IPS-NIHi11 (cell line): ENCODE data around the gene SLC6A2.

ENCODE experiments used
- DNase-seq: peaks from one replicate; pipeline ENCODE4 v3.0.0; 2012; ENCODE audit warnings: mixed read lengths, low spot score

SLC6A2 gene

DNA sequence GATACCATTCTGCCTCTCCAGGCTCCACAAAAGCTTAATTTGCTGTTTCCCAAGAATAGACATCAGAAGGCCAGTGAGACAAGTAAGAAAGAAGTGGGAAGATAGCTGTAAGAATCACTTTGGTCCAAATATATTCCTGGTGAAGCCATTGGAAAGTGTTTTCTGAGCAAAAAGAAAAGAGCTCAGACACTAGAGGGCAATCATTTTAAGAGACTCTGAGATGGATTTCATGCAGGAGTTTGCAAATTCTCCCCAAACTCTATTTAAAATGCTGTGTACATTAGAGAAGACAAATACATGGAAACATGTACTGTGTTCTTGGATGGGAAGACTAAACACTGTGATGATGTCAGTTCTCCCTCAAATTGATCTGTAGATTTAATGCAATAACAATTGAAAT lies 8.0 kb upstream of the SLC6A2 start:
- no peak for DNase-seq

DNA sequence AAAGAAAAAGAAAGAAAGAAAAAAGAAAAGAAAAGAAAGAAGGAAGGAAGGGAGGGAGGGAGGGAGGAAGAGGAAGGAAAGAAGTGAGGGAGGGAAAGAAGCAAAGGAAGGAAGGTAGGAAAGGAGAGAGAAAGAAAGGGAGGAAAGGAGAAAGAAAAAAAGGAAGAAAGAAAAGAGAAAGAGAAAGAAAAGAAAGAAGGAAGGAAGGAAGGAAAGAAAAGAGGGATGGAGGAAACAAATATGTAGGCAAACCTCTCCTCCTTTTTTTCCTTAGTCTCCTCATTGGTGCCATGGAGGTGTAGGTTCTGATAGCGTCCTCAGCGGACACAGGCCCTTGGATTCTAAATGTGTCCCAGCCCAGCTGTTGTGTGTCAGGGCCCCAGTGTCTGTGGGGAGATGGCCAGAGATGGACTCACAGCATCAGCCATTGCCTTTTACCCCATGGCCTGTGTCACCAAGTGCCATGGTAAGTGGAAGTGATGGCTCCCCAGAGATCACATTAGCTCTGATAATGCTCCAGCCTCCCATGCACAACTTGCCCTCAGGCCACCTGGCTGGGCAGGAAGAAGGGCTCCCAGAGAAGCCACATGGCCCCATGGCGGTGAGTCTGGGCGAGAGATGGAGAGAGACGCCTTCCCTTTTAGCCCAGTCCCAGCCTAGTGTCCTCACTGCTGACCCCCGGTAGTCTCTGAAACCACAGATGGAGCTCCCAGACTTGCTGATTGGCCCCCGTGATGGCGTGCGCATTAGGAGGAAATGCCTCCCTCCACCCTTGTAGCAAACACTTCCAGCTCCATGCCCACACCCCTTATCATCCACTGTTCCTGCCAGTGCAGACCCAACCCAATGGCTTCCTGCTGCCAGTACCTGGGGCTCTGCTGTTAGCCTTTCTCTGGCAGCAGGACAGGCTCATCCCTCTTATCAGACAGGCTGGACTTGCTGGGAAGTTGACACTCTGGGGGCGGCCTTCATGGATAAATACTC lies 3.7 kb upstream of the SLC6A2 start:
- DNase-seq = no peak

DNA sequence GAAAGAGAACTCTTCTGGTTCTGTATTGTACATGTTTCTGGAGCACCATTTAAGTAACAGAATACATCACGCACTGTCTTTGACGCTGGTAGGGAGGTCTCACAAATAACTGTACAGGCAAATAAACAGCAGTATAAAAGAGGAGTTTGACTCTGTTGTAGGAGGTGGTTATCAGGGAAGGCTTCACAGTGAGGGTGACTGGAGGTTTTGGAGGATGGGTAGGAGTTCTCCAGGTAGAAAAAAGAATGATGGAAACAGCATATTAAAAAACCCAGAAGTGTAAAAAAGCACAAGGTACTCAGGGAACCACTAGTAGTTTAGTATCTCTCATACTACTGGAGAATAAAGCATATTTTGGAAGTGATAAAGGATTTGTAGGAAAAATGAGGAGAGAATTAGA lies 2.7 kb upstream of the SLC6A2 start:
- DNase-seq = no peak

DNA sequence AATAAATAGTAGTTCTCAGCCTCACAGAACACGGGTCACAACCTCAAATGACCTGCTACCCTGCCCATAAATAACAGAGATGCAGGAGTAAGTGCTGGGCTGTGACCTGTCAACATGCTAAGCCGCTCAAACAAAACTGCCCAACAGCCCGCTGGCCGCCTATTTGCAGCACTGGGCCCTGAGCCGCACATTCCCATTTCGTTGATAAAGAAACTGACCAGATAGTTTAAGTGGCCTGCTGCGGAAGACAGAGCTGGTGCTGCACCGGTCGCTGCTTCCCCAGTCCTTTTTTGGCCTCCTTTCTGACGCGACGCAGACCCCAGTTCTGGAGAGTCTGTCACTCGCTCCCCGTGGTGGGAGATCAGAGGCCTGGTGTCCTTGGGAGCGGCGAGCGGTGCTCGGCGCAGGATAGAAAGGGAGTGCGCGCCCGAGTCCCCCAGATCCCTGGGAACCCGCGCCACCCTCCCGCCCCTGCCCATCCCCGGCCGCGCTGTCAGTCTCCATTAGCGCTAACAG lies 349 bp upstream of the SLC6A2 start:
- no peak for DNase-seq

DNA sequence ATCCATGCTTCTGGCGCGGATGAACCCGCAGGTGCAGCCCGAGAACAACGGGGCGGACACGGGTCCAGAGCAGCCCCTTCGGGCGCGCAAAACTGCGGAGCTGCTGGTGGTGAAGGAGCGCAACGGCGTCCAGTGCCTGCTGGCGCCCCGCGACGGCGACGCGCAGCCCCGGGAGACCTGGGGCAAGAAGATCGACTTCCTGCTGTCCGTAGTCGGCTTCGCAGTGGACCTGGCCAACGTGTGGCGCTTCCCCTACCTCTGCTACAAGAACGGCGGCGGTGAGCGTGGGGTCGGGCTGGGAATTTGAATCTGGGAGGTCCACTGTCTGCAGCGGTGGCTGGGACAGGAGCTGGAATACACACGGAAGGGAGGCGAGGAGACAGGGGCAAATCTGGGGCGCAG lies 904 bp downstream of the SLC6A2 start:
- peak; percentile 41 for DNase-seq

DNA sequence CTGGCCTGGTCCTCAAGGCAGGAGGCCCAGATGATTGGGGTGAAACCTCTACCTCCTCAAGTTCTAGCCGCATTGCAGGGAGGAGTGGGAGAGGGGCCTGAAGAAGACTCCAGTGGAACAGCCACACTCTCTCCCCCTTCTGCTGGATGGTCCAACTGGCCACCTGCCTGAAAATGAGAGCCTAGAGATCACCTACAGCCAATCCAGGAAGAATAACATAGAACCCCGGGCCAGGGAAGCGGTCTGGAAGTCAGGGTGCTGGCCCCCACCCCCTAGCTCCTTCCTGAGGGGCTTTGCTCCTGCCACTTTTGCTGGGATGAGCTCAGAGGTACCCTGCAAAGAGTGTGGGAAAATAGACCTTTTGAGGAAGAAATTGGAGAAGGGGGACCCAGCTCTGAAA lies 1.8 kb downstream of the SLC6A2 start:
- no peak for DNase-seq

DNA sequence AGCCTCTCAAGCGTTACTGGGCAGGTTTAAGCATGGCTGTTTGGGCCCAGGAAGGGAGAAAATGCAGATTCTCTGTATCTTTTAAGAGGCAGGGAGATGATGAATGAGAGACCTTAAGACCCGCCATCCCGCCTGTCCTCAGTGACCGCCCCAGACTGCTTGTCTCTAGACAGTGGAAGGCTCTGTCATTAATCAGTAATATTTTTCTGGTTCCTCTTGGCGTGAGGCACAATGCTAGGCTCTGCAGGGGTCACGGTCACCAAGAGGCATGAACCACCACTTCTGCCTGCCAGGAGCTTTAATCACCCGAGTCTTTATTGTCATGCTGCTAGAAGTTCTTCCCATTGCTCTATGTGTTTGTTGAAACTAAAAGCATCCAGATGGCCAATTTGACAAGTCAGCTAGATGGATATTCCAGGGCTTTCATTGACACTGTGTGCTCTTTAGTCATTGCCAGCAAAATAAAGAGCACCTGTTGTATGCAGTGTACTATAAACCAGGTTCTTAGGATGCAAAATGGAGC lies 3.2 kb downstream of the SLC6A2 start:
- no peak for DNase-seq

DNA sequence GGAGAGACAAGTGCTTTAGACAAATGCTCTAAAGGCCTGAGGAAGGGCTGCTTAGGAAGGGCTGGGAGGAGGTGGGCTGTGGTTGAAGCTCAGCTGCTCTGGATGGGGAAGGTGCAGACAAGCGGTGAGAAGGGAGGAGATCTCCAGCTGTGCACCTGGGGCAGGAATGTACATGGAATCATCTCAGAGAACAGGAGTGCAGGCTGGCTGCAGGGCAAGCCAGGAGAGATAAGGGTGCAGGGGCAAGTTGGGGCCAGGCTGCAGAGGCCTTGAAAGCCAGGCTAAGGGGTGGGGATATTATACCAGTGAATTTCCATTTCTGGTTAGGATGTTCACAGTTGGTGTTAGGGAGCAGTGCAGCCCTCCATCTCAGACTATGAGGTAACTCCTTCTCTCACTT lies 4.2 kb downstream of the SLC6A2 start:
- no peak for DNase-seq

DNA sequence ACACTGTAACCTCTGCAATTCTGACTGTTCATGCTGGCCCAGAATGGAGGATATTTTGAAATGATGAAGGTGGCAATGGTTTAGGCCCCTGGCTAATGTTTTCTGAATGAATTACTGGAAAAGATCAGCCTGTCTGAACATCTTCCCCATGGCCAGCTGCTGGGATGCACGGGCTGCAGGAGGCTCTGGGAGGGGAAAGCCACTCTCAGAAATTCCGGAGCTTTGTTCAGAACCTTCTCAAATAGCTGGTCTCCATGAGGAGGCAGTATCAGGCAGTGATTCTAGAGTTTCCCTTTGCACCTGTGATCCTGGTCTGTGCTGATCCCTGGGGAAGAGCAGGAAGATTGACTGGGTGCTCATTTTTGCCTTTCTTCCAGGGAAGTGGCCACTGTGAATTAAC lies 5.0 kb downstream of the SLC6A2 start:
- DNase-seq = no peak

DNA sequence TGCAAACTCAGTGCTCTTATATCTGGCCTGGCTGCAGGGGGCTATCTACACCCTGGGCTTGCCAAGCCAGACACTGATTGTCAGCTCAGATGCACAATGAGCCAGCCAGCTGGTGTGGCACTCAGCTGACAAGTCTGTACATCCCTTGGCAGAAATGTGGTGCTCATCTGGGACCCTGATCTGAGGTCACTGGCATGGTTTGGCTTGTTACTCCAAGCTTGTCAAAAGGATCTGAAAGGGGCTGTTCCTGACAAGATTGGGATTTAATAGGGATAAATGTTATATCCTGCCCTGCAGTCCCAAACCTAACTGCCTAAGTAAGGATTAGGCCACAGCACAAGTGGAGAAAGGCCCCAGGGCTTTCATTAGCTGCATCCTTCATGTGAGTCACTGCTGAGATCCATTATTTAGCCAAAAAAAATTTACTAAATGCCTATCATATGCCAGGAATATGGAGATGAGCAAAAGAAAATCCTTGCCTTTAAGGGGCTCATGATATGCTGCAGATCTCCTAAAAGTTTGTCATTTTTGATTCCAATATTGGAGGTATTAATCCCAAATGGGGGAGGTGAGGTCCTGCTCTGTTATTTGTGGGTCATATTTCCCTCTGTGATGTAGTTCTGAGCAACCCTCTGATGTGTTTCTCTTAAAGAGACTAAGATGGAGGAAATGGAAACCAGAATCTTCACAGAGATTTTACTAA lies 6.3 kb downstream of the SLC6A2 start:
- DNase-seq = no peak

DNA sequence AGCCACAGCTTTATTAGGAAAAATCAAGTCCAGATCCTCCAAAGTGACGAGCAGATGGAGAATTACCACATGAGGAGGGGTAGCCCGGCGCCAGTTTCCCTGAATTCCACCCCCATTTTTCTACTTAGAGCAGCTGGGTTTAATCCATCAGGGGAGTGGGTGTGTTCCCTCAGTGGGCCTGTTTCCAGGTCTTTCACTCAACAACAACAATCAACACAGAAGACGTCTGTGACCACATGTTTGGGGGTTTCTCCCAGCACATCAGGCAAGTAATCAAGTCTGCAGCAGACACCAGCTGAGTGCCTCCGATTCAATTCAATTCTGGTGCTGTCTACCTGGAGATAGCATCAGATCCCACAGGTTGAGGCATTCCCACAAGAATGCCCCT lies 6.8 kb downstream of the SLC6A2 start:
- no peak for DNase-seq

DNA sequence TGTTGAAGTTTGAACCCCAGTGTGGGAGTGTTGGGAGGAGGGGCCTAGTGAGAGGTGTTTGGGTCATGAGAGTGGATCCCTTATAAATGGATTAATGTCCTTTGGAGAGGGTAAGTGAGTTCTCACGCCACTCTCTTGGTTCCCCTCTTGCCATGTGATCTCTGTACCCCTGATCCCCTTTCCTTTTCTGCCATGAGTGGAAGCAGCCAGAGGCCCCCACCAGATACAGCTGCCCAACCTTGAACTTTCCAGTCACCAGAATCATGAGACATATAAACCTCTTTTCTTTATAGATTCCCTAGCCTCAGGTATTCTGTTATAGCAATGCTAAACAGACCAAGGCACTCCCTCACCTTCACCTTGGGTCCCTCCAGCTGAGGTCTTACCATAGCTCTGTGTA lies 7.4 kb downstream of the SLC6A2 start:
- no peak for DNase-seq

DNA sequence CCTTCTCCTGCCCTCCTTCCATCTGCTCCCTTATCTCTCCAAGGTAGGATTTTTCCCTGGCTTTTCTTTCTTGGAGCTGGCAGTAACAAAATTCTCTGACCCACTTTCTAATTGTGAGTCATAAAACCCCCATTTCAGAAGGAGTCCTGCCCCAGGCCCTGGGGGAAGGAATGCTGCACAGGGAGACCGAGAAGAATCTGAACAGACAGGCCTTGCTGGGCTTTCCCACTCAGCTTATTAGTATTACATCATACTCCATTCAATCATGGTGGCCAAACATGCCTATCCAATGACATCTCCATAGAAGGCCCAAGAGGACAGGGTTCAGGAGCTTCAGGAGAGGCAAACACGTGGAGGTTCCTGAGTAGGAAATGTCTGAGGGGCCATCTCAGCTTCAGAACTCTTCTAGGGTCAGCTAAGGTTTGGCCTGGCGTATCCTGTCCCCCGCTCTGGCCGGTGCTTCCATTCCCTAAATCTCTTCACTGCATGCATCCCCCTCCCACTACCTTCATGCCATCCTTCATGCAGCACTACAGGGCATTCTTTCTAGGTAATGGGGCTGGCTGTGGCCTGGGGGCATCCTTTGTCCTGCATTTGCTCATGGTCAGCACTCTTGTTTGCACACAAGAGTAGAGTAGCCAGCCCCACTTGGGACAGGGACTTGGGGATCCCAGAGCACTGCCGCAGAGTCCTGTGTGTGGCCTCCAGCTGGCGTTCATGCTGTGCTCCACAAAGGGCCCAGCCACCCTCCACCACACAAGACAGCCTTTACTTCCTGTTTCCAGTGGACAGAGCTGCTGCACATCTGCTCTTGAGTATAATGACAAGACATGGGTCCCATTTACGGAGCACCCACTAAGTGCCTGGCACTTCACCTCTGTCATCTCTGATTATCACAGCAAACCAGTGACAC lies 8.2 kb downstream of the SLC6A2 start:
- no peak for DNase-seq

DNA sequence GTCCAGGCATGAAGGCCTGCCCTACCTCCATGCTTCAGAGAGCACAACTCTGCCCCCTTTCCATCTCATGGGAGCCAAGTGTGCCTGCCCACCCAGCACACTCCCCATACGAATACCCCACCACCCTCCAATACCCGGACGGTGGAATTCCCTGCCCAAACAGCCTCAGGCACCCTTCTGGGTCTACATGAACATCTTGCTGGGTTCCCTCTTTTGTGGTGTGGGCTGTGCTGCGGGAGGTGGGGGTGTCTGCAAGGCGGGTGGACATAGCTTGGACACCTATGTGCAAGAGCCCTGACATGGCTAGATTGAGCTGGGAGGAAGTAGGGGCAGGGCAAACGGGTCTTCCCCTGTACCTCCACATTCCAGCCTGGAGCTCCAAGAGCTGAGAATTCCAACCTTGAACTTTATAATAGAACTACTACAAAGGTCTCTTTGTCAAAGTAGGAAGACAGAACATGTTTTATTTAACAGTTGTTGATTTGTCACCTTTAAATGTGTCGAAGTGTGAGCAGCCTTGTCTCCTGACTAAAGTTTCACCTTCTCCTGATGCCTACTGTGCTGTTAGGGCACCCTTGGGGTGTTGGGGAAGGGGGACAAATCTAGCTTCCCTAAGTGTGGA lies 9.1 kb downstream of the SLC6A2 start:
- no peak for DNase-seq

DNA sequence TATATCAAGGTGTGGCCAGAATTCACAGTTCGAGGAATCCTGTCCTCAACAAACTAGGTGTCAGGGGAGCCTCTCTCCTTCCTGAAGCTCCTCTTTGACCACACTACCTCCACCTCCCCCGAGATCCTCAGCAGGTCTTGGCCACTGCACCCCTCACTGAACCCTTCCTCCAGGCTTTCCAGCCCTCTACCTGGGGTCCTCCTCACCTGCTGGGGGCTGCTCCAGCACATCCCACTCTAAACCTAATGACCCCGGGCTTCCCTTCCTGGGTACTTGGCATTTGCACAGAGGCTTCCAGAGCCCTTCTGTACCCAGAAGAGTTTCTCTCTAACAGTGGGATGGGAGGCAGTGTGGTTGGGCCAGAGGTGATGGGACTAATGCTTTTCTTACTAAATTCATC lies 9.7 kb downstream of the SLC6A2 start:
- no peak for DNase-seq

DNA sequence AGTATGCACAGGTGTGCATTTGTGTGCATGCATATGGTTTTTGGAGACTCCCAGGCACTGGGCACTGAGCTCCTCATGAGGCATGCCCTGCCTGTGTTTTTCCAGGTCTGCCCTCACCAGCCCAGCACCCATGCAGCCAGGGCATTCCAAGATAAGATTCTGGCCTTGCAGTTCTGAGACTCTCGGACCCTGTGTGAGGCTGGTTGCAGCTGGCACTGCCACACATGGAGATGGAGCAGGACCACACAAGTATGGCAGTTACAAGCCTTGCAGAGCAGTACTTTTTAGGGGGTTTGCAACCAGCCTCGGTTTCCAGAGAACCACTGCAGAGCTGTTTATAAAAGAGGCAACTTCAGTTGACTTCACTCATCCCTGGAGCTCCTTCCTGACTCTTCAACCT lies 10.2 kb downstream of the SLC6A2 start:
- DNase-seq = no peak

DNA sequence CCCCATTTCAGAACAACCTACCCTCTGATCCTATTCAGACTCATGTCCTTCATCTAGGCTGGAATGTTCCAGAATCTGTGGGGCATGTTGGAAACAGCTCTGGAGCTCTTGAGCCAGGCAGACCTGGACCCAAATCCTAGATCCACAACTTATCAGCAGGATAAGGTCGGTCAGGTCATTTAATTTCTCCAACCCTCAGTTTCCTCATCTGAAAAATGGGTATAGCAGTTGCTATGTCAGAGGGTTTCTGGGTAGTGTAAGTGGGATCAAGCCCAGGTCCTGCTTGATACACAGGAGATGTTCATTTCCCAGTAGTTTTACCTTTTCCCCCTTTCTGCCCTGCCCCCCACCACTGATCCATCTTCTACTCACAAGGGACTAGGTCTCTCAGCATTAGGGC lies 12.0 kb downstream of the SLC6A2 start:
- no peak for DNase-seq

DNA sequence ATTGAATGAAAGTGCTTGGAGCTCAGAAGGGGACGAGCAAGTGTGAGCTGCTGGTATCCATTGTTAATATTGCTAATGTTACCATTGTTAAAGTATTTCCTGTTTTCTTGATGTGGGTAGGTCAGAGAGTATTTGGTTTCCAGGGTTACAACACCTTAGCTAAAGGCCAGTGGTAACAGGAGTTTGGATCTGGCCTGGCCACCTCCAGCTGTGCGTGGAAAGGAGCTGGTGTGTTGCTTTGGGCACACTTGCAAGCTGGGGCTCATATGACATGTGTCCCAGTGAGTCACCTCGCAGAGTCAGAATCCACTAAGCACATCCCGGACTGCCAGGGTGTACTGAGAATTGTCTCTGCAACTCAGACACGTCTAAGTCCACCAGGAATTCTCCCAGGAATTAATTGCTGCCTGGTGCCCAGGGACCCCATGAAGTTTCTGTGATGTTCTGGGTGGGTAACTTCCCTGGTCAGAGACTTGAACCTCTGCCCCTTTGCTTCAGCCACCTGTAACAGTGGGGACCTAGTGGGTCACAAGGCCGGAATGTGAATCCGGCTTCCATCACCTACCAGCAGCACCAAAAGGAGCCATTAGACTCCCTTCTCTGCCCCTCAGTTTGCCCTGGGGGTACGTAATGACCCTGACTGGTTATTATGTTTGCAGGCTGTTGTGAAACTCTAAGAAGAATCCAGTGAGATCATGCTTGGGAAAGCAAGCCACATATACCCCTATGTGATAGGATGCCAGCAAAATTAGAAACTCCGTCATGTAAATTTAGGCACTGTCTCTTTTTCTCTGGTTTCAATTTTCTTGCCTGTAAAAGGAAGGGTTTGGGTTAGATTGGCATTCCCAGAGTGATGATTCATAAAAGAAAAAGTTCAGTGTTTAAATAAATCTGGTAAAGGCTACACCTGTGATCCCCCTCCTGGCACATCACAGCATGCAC lies 12.8 kb downstream of the SLC6A2 start:
- DNase-seq = peak; percentile 48

DNA sequence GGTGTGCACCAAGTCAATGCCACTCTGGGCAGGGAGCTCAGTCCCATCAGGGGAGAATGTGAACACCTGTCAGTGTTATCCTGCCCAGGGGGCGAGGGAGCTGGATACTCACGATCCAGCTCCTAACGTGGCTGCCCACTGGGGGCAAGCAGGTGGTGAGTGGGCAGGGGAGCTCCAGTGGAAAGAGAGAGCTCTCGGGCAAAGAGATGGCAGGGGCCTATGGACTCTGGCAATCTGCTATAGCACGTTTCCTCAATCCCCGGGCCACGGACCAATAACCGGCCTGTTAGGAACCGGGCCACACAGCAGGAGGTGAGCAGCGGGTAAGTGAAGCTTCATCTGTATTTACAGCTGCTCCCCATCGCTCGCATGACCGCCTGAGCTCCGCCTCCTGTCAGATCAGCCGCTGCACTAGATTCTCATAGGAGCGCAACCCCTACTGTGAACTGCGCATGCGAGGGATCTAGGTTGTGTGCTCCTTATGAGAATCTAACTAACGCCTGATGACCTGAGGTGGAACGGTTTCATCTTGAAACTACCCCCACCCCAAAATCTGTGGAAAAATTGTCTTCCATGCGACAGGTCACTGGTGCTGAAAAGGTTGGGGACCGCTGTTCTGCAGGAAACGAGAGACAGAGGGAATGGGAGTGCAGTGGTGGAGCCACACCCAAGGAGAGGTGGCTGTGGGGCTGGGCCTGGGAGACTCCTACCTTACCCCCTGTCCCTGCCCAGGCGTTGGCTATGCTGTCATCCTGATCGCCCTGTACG lies 15.6 kb downstream of the SLC6A2 start:
- no peak for DNase-seq

DNA sequence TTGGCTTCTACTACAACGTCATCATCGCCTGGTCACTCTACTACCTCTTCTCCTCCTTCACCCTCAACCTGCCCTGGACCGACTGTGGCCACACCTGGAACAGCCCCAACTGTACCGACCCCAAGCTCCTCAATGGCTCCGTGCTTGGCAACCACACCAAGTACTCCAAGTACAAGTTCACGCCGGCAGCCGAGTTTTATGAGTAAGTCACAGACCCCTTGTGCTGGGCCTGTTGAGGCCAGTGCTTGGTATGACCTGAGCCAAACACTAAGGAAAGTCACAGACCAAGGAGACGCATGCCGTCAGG lies 16.1 kb downstream of the SLC6A2 start:
- DNase-seq = no peak
